Activated B cell treated with CpG ODN at 0.5 μM for 24 hours (primary cell): Measurements from ENCODE around the gene ARHGAP26. TPM values are rescaled to one million over a fixed set of nuclear protein-coding genes. Genes with fewer than 3 reads are reported as not detected.
"Not testable (repeated sequence)": the region's sequence is repeated elsewhere in the genome, so short reads cannot be mapped to it uniquely, and the experiment has no call there.

Source experiments
- ATAC-seq: fragments of 200-7000 bp; cut with Tn5 transposase; one replicate; pipeline ENCODE4 v1.10.0; 2021; ENCODE audit warnings: low read depth, mild to moderate bottlenecking, moderate library complexity
- CTCF ChIA-PET: fragments of 350-600 bp; sonication (Branson Sonifier 250); formaldehyde crosslinking; loops from one replicate; lab custom pipeline; 2021; ENCODE audit warnings: antibody characterized with exemption; lab: Charles Lee
- POLR2A ChIA-PET: fragments of 350-600 bp; sonication (Branson Sonifier 250); formaldehyde crosslinking; loops from one replicate; lab custom pipeline; 2021; ENCODE audit warnings: antibody characterized with exemption; lab: Charles Lee
- DNase-seq: peaks from one replicate; pipeline ENCODE4 v3.0.0; 2022
- H3K27ac Mint-ChIP-seq: one replicate; pipeline ENCODE4 v1.8.0; 2020; ENCODE audit warnings: mixed read lengths
- H3K27me3 Mint-ChIP-seq: one replicate; pipeline ENCODE4 v1.8.0; 2021; ENCODE audit warnings: mixed read lengths
- H3K36me3 Mint-ChIP-seq: one replicate; pipeline ENCODE4 v1.8.0; 2021; ENCODE audit warnings: low read depth, mixed read lengths
- H3K4me1 Mint-ChIP-seq: one replicate; pipeline ENCODE4 v1.8.0; 2021; ENCODE audit warnings: mixed read lengths
- H3K4me3 Mint-ChIP-seq: one replicate; pipeline ENCODE4 v1.8.0; 2020; ENCODE audit warnings: mild to moderate bottlenecking, mixed read lengths
- H3K9me3 Mint-ChIP-seq: one replicate; pipeline ENCODE4 v1.8.0; 2020; ENCODE audit warnings: mixed read lengths
- CTCF ChIP-seq: fragments of 200-600 bp; IDR thresholded peaks from one replicate; pipeline ENCODE4 v1.8.0; 2022; ENCODE audit warnings: antibody characterized with exemption, mild to moderate bottlenecking
- intact Hi-C: fragments of 100-400 bp; cut with micrococcal nuclease; formaldehyde crosslinking; loops from one replicate; pipeline ENCODE4 v1.15.1; 2024
- total RNA-seq: library from RNA; stranded (reverse); gene quantifications from 2 replicates; pipeline ENCODE4 v1.2.3, GENCODE V29; 2022

Gene ARHGAP26
- total RNA-seq, 1 donor from 2014 or later, result 20.9 TPM

GRCh38 chr5:142994218-142994617 is 224.0 kb downstream of the ARHGAP26 start:
- intact Hi-C loops, result no loop called here
- Mint-ChIP-seq H3K4me3 (no peak overlapping the region), H3K27me3 (no peaks in the 10 kb centered on the region), H3K9me3 (peaks cover 6% of the 10 kb centered on the region), H3K27ac (no peak overlapping the region), H3K36me3 (peaks cover 6% of the 10 kb centered on the region), H3K4me1 (peaks cover 22% of the 10 kb centered on the region)
- no peak for TF ChIP-seq CTCF
- no peak for DNase-seq
- ChIA-PET CTCF (no interaction called here), POLR2A (interaction anchor here (0.5 kb wide), 1 partner anchor 159 kb away, joined by 7 read pairs; no protein-coding TSS in a partner anchor)
- no peak for ATAC-seq

DNA sequence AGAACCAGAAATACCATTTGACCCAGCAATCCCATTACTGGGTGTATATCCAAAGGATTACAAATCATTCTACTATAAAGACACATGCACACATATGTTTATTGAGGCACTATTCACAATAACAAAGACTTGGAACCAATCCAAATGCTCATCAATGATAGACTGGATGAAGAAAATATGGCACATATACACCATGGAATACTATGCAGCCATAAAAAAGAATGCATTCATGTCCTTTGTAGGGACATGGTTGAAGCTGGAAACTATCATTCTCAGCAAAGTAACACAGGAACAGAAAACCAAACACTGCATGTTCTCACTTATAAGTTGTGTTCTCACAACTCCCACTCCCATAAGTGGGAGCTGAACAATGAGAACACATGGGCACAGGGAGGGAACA is 225.4 kb downstream of the ARHGAP26 start:
- H3K4me1 Mint-ChIP-seq, result peaks cover 31% of the 10 kb centered on the region
- CTCF ChIA-PET, DNase-seq, H3K4me3 Mint-ChIP-seq, H3K36me3 Mint-ChIP-seq, POLR2A ChIA-PET, H3K9me3 Mint-ChIP-seq, H3K27ac Mint-ChIP-seq, H3K27me3 Mint-ChIP-seq, intact Hi-C loops, ATAC-seq: not testable (repeated sequence)

DNA sequence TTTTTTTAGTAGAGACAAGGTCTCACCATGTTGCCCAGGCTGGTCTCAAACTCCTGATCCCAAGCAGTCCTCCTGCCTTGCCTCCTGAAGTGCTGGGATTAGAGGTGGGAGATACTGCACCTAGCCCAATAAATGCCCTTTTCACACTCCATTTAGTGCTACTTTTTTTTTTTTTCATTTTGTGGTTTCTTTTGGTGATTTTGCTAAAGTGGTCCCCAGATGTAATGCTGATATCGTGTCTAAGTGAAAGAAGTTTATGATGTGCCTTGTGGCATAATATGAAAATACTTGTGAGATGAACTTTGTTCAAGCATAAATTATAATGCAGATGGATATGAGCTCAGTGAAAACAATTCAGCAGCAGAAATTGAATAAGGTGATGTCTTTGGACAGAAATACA is 227.4 kb downstream of the ARHGAP26 start:
- intact Hi-C loops, result no loop called here
- no peak for TF ChIP-seq CTCF
- CTCF ChIA-PET, result interaction anchor here (1.2 to 2.7 kb wide), 2 partner anchors 406 to 827 kb away, joined by 4 to 10 read pairs; partner anchors contain the start of gene NR3C1
- H3K9me3 Mint-ChIP-seq, result no peaks in the 10 kb centered on the region
- no peak for DNase-seq
- POLR2A ChIA-PET, result interaction anchor here (0.7 to 1.8 kb wide), 2 partner anchors 20 to 406 kb away, joined by 4 to 14 read pairs; partner anchors contain the start of gene NR3C1
- H3K4me1 Mint-ChIP-seq, result peaks cover 48% of the 10 kb centered on the region
- H3K27me3 Mint-ChIP-seq, result no peaks in the 10 kb centered on the region
- no peak for ATAC-seq
- peak overlapping the region; percentile 51 for H3K27ac Mint-ChIP-seq
- H3K36me3 Mint-ChIP-seq, result peaks cover 2% of the 10 kb centered on the region
- no peak overlapping the region for H3K4me3 Mint-ChIP-seq

DNA sequence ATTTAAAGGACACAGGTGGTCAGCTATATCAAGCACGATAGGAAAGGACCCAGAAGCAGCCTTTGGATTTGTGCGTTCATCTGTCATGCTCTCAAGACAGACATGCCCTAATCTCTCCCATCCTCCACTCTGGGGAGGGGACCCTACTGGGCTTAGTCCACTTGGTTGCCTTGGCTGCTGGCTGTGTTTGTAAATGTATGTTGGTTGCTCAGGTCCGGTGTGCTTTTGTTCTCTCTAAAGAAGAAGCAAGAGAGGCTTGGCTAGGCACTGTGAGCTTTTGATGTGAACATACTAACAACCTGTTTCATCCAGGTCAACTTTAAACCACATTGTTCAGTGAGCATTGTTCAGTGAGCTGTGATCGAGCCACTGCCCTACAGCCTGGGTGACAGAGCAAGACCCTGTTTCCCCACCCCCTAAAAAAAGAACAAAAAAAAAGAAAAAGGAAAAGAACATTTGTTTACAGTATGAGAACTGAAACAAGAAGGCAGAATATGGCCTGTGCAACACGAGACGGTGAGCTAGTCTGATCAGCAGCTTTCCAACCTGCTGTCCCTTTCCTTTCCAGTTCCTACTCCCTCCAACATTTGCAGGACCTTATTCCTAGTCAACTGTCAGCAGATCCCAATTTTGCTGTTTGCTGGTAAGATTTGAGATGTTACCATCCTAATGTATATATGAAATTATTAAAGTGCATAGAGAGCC is 228.3 kb downstream of the ARHGAP26 start:
- CTCF ChIA-PET, result interaction anchor here (1.1 to 2.7 kb wide), 3 partner anchors 293 to 826 kb away, joined by 3 to 10 read pairs (median 4); partner anchors contain the start of gene NR3C1
- H3K36me3 Mint-ChIP-seq, result peaks cover 2% of the 10 kb centered on the region
- intact Hi-C loops, result no loop called here
- H3K4me3 Mint-ChIP-seq, result peak overlapping the region; percentile 61
- peak; percentile 19 for ATAC-seq
- POLR2A ChIA-PET, result interaction anchor here (0.6 to 1.8 kb wide), 5 partner anchors 19 to 907 kb away, joined by 3 to 14 read pairs (median 4); partner anchors contain the start of gene NR3C1
- H3K9me3 Mint-ChIP-seq, result no peaks in the 10 kb centered on the region
- TF ChIP-seq CTCF, result no peak
- H3K27ac Mint-ChIP-seq, result peak overlapping the region; percentile 90
- H3K4me1 Mint-ChIP-seq, result peaks cover 57% of the 10 kb centered on the region
- DNase-seq, result no peak
- no peaks in the 10 kb centered on the region for H3K27me3 Mint-ChIP-seq

- ATAC-seq, POLR2A ChIA-PET, H3K4me3 Mint-ChIP-seq, H3K27me3 Mint-ChIP-seq, DNase-seq, H3K9me3 Mint-ChIP-seq, H3K36me3 Mint-ChIP-seq: not testable (repeated sequence)
- CTCF ChIA-PET, result interaction anchor here (1.3 kb wide), 1 partner anchor 403 kb away, joined by 3 read pairs; the partner anchor contains the start of gene NR3C1
- intact Hi-C loops, result loop anchor here (5.0 to 10.0 kb wide), 4 partner anchors 117 to 564 kb away; partner anchors contain the start of gene ARHGAP26
- peak overlapping the region; percentile 94 for H3K27ac Mint-ChIP-seq
- peaks cover 77% of the 10 kb centered on the region for H3K4me1 Mint-ChIP-seq
Observed at GRCh38 chr5:143000551-143000950, 230.4 kb downstream of the ARHGAP26 start.
